ENCODE measurements around the gene S100A16.
"Not testable (repeated sequence)": the region's sequence is repeated elsewhere in the genome, so short reads cannot be mapped to it uniquely, and the experiment has no call there.

The S100A16 gene

DNA sequence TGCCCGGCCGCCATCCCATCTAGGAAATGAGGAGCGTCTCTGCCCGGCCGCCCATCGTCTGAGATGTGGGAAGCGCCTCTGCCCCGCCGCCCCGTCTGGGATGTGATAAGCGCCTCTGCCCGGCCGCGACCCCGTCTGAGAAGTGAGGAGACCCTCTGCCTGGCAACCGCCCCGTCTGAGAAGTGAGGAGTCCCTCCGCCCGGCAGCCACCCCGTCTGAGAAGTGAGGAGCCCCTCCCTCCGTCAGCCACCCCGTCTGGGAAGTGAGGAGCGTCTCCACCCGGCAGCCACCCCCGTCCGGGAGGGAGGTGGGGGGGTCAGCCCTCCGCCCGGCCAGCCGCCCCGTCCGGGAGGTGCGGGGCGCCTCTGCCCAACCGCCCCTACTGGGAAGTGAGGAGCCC, 30.1 kb downstream of the S100A16 start:
- FAIRE-seq, result not testable (repeated sequence)

DNA sequence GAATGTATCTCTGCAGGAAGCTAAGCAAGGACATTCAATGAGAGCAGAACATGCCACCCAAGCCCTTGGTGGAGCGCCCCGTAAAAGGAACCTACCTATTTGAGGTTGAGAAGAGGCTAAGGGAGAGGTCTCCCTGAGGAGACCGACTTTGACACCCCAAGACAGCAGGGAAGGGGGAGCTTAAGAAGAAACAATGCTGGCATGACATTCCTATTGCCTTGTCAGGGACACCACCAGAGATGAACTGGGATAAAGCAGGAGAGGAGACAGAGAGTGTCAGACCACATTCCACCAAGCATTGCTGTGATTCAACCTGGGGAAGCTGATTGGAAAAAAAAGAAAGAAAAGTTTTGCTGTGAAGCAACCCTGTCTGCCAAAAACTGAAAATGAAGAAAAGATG, 34.0 kb downstream of the S100A16 start:
- no peak for FAIRE-seq

DNA sequence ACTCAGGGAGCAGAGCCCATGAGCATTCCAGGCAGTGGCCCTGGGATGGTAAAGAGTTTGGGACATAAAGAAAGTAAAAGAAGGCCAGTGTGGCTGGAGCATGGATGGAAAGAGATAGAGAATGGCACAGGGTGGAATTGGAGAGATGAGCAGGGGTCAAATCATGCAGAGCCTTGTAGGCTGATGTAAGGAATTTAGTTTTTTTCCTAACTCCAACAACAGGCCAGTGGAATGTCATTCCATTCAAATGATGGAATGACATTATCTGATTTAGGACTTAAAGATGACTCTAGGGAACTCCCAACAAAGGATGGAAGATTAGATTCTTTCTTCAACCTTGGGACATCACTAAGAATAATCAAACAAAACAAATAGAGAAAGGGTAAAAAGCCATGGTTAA, 34.4 kb downstream of the S100A16 start:
- FAIRE-seq, result no peak

DNA sequence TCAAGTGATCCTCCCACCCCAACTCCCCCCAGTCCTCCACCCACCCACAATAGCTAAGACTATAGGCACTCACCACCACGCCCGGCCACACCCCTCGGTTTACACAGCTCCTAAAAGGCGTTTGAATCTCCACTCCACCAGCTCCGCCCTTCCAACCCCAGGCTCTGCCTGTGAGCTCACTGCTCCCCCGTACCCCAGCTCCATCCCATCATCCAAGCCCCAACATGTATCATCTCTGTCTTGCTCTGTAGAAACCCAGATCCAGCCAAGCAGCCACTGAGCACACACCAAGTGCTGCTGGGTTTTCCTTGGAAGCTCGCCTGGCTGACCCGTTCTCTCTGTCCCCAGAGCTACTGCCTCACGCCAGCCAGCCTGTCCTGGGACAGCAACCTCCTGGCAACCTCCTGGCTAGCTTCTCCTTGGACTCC, 35.3 kb downstream of the S100A16 start:
- no peak for FAIRE-seq

DNA sequence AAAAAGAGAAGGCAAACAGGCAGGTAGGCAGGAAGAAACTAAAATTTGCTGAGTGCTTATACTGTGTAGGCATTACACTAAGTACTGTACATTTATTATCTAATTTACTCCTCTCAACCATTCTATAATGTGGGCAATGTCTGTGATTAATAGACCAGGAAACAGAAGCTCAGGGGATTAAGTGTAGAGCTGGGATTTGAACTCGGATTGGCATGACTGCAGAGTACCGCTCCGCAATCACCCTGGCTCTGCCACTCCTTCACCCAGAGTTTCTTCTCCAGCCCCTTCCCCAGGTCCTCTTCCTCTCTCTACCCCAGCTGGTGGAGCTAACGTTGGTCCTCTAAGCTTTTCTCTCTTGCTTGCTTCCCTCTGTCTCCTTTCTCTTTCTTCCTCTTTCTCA, 35.8 kb downstream of the S100A16 start:
- no peak for FAIRE-seq

DNA sequence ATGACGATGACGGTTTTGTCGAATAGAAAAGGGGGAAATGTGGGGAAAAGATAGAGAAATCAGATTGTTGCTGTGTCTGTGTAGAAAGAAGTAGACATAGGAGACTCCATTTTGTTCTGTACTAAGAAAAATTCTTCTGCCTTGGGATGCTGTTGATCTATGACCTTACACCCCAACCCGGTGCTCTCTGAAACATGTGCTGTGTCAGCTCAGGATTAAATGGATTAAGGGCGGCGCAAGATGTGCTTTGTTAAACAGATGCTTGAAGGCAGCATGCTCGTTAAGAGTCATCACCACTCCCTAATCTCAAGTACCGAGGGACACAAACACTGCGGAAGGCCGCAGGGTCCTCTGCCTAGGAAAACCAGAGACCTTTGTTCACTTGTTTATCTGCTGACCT, 37.4 kb downstream of the S100A16 start:
- FAIRE-seq, result not testable (repeated sequence)

DNA sequence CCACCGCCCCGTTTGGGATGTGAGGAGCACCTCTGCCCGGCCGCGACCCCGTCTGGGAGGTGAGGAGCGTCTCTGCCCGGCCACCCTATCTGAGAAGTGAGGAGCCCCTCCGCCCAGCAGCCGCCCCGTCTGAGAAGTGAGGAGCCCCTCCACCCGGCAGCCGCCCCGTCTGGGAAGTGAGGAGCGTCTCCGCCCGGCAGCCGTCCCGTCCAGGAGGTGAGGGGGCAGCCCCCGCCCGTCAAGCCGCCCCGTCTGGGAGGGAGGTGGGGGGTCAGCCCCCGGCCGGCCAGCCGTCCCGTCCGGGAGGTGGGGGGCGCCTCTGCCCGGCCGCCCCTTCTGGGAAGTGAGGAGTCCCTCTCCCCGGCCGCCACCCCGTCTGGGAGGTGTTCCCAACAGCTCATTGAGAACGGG, 37.9 kb downstream of the S100A16 start:
- FAIRE-seq, result not testable (repeated sequence)

DNA sequence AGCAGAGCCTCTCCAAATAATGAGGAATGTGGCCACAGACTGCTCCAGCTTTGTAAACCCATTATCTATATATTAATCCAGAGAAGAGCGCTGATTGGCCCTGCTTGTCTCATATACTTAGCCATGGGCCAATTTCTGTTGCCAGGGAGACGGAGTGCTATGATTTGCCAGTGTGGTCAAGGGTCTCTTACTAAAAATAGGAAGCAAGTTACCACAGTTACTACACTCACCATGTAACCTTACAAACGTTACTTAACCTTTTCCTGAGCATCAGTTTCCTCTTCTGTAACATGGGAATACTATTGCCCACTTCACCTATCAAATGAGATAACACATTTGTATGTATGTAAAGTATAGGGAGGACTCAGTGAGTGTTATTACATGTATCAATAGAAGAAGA, 39.6 kb downstream of the S100A16 start:
- FAIRE-seq, result no peak

DNA sequence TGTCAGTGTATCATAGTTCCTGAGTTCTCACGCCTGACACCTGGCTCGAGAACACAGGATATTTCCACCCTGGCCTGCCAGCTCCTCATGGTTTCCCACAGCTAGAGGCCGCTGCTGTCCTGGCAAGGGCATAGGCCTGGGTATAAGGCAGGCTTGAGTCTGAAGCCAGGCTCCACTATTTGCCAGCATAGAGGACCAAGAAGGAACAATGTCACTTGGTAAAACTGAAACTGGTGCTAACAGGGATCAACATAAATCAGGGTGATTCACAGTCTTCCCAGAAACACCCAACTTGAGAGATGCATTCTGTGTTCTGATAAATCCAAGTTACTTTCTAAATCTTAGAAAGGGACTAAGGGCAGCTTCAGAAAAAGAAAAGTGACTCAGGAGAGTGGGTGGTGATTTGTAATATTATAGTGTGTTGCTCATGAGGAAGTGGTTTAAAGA, 40.3 kb downstream of the S100A16 start:
- FAIRE-seq, result no peak

DNA sequence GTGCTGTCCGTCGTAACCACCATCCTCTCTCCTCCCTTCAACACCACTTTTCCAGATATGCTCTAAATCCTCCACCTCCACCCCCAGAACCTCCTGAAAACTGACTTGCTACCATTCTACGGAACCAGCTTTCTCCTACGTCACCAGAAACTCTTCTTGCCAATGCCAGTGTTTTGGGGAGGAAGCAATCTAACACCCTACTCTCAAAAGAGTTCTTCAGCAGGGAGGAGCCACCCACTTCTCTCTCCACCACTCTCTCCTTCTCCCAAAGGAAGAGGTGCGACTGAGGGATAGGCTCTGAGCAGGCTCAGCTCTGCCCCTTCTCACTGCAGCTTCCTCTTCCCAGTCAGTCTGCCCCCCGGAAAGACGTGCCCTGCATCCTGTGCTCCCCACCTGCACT, 41.2 kb downstream of the S100A16 start:
- FAIRE-seq, result no peak

DNA sequence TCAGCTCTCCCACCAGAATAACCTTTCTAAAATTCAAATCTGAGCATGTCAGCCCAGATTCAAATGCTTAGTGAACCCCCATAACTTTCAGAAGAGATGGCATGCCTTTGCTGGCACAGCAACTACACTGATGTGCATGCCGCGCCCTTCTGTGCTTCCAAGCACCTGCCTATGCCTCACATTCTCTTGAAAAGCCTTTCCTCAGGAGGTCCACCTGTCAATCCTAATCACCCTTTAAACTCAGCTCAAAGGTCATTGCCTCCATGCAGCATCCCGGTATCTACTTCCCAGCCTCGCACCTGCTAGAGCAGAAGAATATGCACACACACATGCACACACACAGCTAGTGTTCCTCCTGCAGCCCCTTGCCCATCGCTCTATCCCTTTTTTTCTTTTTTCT, 42.1 kb downstream of the S100A16 start:
- no peak for FAIRE-seq

DNA sequence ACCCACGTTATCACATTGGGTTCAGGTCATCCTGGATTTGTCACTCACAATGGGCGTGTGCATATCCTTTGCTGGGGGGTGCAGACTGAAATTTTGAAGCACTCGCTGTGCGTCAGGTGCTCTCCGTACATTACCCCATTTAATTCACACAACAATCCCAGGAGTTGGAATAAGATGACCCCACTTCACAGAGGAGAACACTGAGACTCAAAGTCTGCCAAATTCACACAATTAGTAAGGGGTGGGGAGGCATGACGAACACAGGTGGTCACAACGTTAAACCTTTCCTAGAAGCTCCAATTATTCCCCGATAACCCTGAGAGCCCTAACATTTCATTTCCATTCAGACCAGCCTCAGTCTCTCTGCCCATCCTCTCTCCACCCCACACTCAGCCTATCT, 43.5 kb downstream of the S100A16 start:
- FAIRE-seq, result no peak

DNA sequence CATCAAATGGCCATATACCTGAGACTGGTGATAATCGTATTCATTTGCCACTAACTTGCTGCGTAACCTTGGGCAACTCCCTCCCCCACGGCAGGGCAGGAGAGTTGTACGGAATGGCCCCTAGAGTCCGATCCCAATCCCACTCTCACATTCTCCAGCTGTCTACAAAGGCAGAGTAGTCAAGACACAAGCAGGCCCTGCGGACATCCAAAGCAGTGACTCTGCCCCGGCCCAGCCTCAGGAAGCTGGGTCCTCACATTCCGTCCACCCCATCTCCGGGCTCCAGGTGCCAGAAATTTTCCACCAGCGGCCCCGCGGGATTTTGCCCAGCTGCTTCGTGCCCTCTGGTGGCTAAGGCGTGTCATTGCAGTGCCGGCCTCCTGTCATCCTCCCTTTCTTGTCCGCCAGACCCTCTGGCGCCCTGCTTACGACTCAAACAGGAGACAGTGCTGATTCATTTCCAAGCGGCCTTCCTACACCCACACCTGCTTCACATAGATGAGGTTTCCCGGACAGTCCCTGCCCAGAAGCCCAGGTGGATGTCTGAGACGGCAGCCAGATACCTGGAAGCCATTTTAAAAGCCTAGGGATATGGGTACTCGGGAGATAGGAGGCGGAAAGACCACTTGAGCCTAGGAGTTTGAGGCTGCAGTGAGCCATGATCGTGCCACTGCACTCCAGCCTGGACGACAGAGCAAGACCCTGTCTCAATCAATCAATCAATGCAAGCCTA, 44.4 kb downstream of the S100A16 start:
- peak; percentile 87 for FAIRE-seq

DNA sequence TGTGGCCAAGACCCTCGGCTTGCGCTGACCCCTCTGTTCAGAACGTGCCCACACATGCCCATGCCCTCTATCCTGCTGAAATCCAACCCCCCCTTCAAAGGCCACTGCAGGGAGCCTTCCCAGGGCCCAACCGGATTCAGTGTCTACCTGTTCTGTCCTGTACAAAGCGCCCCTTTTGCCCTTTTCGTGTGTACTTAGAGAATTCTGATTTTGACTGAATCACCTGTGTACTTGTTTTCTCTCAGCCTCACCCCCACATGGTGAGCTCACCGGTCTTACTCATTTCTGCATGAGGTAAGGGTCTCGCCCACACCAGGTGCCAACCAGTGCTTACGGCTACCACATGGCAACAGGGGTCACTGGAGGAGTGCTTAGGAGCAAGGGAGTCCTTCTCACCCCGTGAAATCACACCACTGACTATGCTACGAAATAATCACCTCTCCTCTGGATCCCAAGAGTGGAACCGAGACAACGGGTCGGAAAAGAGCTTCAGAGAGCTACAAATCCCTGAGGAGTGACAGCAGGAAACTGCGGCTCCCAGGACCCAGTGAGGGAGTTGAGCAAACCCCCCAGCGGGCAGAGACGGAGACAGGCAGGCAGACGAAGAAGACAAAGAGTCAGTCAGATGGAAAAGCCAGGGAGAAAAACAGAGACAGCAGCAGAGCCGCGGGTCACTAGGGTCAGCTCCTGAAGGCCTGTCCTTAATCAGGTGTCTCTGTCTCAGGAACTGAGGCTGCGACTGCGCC, 45.1 kb downstream of the S100A16 start:
- no peak for FAIRE-seq

DNA sequence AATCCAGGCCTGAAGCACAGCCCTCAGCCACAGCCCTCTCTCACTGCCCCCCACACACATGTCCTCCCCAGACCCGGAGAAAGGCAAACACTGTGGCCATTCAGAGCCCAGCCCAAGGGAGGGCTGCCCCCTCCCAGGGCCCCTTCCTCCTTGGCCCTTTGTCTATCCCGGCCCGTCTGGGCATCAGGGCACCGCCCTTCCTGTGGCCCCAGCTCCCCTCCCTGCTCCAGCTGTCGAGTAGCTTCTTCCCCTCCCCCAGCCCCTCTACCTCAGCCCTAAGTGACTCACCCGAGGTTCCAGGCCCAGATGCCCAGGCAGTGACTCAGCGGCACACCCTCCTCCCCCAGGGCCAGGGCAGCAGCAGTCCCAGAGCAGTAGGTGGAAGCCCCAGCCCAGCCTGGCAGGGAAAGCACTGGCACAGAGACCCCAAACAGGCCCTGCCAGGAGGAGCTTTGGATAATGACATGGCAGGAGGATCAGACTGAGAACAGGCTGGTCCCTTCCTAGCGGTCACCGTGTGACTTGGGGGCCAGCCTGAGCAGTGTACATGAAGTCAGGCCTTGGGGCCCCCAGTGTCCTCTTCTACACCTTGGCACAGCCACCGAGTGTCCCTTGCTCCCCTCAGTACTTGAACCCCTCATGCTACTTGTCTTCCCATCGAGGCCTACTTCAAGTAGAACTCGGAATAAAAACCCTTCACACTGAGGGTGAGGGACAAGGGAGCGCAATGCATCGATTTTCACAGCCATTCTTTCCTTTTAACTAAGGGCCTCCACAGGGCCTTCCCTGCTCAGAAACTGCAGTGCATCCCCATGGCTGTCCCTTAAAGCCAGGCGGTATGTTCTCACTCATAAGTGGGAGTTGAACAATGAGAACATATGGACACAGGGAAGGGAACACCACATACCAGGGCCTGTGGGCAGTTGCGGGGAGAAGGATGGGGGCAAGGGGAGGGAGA, 46.2 kb downstream of the S100A16 start:
- peak; percentile 87 for FAIRE-seq

DNA sequence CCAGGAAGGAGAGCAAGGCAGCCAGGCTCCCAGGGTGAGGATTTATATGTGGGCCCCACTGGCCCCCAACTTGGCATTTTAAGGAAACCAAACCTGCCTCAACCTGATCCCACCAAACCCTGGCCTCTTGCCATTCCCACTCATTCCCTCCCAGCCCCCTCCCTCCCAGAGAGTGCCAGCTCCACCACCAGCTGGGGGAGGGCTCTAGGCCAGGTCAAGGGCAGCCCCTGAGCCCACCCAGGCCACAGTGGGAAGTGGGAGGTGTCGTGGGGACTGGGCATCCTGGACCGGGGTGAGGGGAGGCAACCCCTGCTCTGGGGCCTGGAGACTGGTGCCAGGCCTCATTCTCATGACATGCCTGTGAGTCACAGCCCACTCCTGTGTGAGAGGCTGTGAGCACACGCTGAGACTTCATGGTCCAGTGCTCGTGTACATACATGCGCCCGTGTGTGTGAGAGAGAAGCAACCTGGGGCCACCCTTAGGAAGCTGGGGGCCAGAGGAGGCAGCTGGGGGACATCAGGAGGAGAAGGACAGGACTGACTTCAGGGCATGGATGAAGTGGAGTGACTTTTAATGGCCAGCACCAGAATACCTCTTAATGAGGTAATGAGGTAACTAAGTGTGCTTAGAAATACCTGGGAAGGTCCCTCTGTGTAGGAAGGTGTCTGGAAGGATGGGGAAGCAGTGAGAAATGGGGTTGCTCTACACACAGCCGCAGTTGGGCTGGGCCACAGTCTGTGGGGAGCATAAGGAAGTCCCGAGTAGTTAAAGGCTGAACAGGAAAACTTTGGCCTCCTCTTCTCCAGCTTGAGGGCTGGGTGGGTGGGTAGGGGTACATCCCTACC, 47.2 kb downstream of the S100A16 start, which contains the start of gene S100A2:
TSS of gene S100A2 (minus strand) at position 316 of the 846 bp plus-strand sequence. CDS start 1,967 bp downstream, outside the sequence.
- FAIRE-seq, result no peak

DNA sequence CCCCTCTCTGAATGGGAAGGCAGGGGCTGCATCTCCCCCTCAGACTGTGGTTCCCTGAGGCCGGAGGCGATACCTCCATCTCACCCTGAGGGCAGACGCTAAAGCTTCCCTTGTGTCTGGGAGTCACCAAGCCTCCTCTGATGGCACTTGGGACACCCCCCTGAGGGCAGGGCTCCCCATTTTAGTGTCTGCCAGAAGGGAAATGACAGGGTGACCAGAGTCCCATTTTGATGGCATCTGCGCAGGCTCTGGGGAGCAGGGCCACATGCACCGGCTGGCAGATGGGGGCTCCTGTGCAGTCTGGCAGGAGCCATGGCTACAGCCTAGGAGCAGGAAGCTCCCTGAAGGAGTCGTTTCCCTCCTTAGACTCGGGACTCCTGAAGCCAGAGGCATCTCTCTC, 48.9 kb downstream of the S100A16 start:
- FAIRE-seq, result no peak

DNA sequence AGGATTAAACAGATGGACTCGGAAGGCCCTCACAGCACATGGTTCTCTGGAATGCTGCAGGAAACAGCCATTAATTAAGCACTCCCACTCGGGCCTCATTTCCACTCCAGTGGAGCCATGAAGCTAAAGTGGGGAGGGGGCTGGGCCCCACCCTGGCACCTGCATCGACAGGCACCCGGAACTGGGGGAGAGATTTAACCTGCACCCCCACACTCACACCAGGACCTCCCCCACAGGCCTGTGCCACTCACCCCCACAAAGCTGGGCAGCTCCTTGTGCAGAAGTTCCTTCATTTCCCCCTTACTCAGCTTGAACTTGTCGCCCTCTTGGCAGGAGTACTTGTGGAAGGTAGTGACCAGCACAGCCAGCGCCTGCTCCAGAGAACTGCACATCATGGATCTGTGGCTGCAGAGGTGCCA, 49.4 kb downstream of the S100A16 start:
- no peak for FAIRE-seq

DNA sequence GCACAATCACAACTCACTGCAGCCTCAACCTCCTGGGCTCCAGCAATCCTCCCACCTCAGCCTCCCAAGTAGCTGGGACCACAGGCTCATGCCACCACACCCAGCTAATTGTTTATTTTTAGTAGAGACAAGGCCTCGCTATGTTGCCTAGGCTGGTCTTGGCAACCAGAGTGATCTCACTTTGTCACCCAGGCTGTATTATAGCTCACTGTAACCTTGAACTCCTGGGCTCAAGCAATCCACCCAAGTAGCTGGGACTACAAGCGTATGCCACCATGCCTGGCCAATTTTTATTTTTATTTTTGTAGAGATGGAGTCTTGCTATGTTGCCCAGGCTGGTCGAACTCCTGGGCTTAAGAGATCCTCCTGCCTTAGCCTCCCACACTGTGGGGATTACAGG, 50.9 kb downstream of the S100A16 start:
- not testable (repeated sequence) for FAIRE-seq

DNA sequence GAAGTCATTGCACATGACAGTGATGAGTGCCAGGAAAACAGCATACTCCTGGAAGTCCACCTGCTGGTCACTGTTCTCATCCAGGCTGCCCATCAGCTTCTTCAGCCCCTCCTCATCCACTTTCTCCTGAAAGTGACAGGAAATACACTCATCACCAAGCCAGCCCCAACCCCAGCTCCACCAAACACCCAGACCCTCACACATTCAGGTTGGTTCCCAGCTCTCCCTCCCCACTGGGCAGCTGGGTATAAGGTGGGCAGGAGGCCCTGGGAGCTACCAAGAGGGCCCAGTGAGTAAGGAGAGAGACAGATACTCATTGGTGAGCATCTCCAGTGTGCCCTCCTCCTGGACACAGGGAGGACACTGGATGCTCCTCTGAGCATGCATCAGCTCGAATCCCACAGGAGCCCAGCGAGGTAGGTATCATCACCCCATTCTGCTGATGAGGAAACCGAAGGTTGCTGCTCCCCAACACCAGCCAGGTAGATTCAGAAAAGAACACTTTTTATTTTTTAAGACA, 51.4 kb downstream of the S100A16 start:
- FAIRE-seq, result no peak

DNA sequence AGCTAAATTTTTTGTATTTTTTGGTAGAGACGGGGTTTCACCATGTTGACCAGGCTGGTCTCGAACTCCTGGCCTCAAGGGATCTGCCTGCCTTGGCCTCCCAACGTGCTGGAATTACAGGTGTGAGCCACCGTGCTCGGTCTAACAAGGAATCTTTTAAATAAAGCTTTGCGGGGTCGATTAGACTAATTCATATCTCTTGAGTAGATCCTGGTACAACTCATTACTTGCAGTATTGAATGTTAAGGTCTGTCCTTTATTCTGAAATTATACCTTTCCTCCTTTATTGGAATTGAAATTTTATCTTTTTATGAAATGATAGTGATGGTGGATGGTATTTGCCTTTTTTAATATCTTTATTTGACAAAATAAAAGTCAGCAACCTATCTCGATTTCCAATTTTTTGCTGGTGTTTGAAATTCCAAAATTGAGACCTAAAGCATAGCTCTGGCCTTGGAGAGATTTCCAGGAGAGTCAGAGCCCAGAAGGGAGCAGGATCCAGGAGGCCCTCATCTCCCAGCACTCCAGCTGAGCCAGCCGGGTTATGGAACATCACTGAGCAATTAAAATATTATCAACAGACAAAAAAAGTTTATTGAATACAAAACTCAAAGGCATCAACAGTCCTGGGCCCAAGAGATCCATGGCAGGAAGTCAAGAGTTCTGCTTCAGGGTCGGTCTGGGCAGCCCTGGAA, 52.0 kb downstream of the S100A16 start:
- FAIRE-seq, result no peak
